A673 (cell line): ENCODE measurements around the gene ITK. TPM values are rescaled to one million over a fixed set of nuclear protein-coding genes. Genes with fewer than 3 reads are reported as not detected.

Experiments
- BruUV-seq: library from RNA; stranded (reverse); fragments of 400-500 nt; replicated peaks from 2 replicates; lab custom pipeline; 2021; lab: Mats Ljungman, UMichigan
- CTCF ChIA-PET: fragments of 300-600 bp; sonication (Branson Sonifier 250); formaldehyde crosslinking; loops from one replicate; lab custom pipeline; 2022; ENCODE audit warnings: antibody characterized with exemption; lab: Charles Lee
- POLR2A ChIA-PET: fragments of 300-600 bp; sonication (Branson Sonifier 250); formaldehyde crosslinking; loops from one replicate; lab custom pipeline; 2022; ENCODE audit warnings: antibody characterized with exemption; ENCODE audit not compliant: low non-redundant PET; lab: Charles Lee
- DNase-seq: peaks from one replicate; pipeline ENCODE4 v3.0.0-alpha.2; 2015; ENCODE audit warnings: low spot score
- H3K27ac ChIP-seq: fragments of 200-600 bp; sonication (generic); 2 replicates; pipeline ENCODE4 v1.5.1; 2016; ENCODE audit warnings: mixed run types, low read depth, mild to moderate bottlenecking, mixed read lengths, antibody characterized with exemption, low read length; ENCODE audit not compliant: poor library complexity, severe bottlenecking
- H3K27me3 ChIP-seq: fragments of 200-600 bp; sonication (generic); replicated peaks from 2 replicates; pipeline ENCODE4 v1.6.1; 2017; ENCODE audit warnings: mixed run types, low read depth, mild to moderate bottlenecking, mixed read lengths, antibody characterized with exemption, low read length; ENCODE audit not compliant: insufficient read depth, poor library complexity
- H3K36me3 ChIP-seq: fragments of 200-600 bp; sonication (generic); 2 replicates; pipeline ENCODE4 v1.6.1; 2016; ENCODE audit warnings: mixed run types, mild to moderate bottlenecking, mixed read lengths, antibody characterized with exemption, low read length; ENCODE audit not compliant: insufficient read depth, poor library complexity, severe bottlenecking
- H3K4me1 ChIP-seq: fragments of 200-600 bp; sonication (generic); 2 replicates; pipeline ENCODE4 v1.6.1; 2017; ENCODE audit warnings: mixed run types, mild to moderate bottlenecking, mixed read lengths, antibody characterized with exemption, low read length; ENCODE audit not compliant: insufficient read depth, poor library complexity, severe bottlenecking
- H3K4me3 ChIP-seq: fragments of 200-600 bp; sonication (generic); 2 replicates; pipeline ENCODE4 v1.5.1; 2016; ENCODE audit warnings: low read depth, mixed run types, mild to moderate bottlenecking, mixed read lengths, low read length; ENCODE audit not compliant: poor library complexity, severe bottlenecking
- H3K9me3 ChIP-seq: fragments of 200-600 bp; sonication (generic); 2 replicates; pipeline ENCODE4 v1.6.1; 2016; ENCODE audit warnings: mixed run types, low read depth, mild to moderate bottlenecking, mixed read lengths, antibody characterized with exemption, low read length; ENCODE audit not compliant: poor library complexity, severe bottlenecking
- EZH2 ChIP-seq: fragments of 200-600 bp; sonication (generic); IDR thresholded peaks from 2 replicates; pipeline ENCODE4 v1.6.1; 2017; ENCODE audit warnings: borderline replicate concordance, low read depth, mild to moderate bottlenecking, mixed read lengths, antibody characterized with exemption, low read length; ENCODE audit not compliant: poor library complexity, severe bottlenecking
- intact Hi-C: fragments of 100-400 bp; cut with micrococcal nuclease; formaldehyde crosslinking; loops from one replicate; pipeline ENCODE4 v1.10.0; 2022; ENCODE audit not compliant: unreplicated experiment
- total RNA-seq: library from RNA; stranded (reverse); gene quantifications from 2 replicates; pipeline ENCODE4 v1.2.3, GENCODE V29; 2021
- TF ChIP-seq, protein P1 (sequence below): fragments of 300-800, 200-600 bp; sonication (generic); conservative IDR thresholded peaks from 2 replicates; pipeline ENCODE4 v1.5.1; 2017; ENCODE audit warnings: low read depth, mild to moderate bottlenecking, antibody characterized with exemption, low read length, moderate library complexity, mixed read lengths

ITK gene
- total RNA-seq, 1 experiment from 2014 or later, result not detected

DNA sequence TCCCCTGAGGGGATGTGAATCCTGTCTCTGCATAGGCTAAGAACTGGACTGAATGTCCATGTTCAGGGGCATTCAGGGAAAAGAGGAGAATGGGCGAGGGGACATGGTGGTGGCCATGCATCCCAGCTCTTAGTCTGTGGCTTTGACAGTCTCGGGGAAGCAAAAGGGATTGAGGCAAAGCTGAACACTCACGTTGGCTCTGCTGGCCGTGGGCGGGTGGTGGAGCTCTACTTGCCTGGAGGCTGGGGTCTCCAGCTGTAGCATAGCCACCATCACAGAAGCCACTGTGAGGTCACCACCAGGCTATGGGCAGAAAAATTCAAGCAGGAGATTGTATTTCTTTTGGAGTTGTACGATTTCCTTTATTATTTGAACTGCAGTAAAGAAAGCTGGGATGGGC lies 18.6 kb upstream of the ITK start:
- POLR2A ChIA-PET, result no interaction called here
- H3K9me3 ChIP-seq, result no peaks in the 10 kb centered on the region
- CTCF ChIA-PET, result no interaction called here
- no peak overlapping the region for H3K4me3 ChIP-seq
- no peaks in the 10 kb centered on the region for H3K36me3 ChIP-seq
- intact Hi-C loops, result no loop called here
- H3K27ac ChIP-seq, result no peak overlapping the region
- H3K27me3 ChIP-seq, result peaks cover under 1% of the 10 kb centered on the region
- no peaks in the 10 kb centered on the region for H3K4me1 ChIP-seq
- DNase-seq, result no peak
- no TSS peak for BruUV-seq
- TF ChIP-seq, protein P1, sequence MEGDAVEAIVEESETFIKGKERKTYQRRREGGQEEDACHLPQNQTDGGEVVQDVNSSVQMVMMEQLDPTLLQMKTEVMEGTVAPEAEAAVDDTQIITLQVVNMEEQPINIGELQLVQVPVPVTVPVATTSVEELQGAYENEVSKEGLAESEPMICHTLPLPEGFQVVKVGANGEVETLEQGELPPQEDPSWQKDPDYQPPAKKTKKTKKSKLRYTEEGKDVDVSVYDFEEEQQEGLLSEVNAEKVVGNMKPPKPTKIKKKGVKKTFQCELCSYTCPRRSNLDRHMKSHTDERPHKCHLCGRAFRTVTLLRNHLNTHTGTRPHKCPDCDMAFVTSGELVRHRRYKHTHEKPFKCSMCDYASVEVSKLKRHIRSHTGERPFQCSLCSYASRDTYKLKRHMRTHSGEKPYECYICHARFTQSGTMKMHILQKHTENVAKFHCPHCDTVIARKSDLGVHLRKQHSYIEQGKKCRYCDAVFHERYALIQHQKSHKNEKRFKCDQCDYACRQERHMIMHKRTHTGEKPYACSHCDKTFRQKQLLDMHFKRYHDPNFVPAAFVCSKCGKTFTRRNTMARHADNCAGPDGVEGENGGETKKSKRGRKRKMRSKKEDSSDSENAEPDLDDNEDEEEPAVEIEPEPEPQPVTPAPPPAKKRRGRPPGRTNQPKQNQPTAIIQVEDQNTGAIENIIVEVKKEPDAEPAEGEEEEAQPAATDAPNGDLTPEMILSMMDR, result no peak
- no peak for TF ChIP-seq EZH2

- no peak overlapping the region for H3K27ac ChIP-seq
- H3K36me3 ChIP-seq, result no peaks in the 10 kb centered on the region
- ChIA-PET POLR2A (no interaction called here), CTCF (no interaction called here)
- DNase-seq, result no peak
- TF ChIP-seq, protein P1, result no peak
- TF ChIP-seq EZH2, result no peak
- H3K27me3 ChIP-seq, result peaks cover 7% of the 10 kb centered on the region
- BruUV-seq, result no TSS peak
- H3K4me1 ChIP-seq, result no peaks in the 10 kb centered on the region
- H3K9me3 ChIP-seq, result no peaks in the 10 kb centered on the region
- intact Hi-C loops, result no loop called here
- H3K4me3 ChIP-seq, result no peak overlapping the region
Measured at GRCh38 chr5:157162919-157163510, 17.6 kb upstream of the ITK start.

GRCh38 chr5:157164521-157164920 lies 16.1 kb upstream of the ITK start:
- no peak for DNase-seq

More at GRCh38 chr5:157164521-157164920, 16.1 kb upstream of the ITK start:
- no peaks in the 10 kb centered on the region for H3K9me3 ChIP-seq
- H3K36me3 ChIP-seq, result no peaks in the 10 kb centered on the region
- peaks cover 7% of the 10 kb centered on the region for H3K27me3 ChIP-seq
- no peaks in the 10 kb centered on the region for H3K4me1 ChIP-seq
- no TSS peak for BruUV-seq
- ChIA-PET CTCF (no interaction called here), POLR2A (no interaction called here)
- H3K4me3 ChIP-seq, result no peak overlapping the region
- intact Hi-C loops, result no loop called here
- no peak for TF ChIP-seq EZH2
- TF ChIP-seq, protein P1, result no peak
- H3K27ac ChIP-seq, result no peak overlapping the region
